Chondrocyte (in vitro differentiated cells): ENCODE data around the gene EWSR1. TPM values are rescaled to one million over a fixed set of nuclear protein-coding genes. Genes with fewer than 3 reads are reported as not detected.

Experiments
- DNase-seq: peaks from one replicate; pipeline ENCODE4 v3.0.0; 2021; ENCODE audit warnings: mixed read lengths, low spot score
- H3K27ac Mint-ChIP-seq: one replicate; pipeline ENCODE4 v1.8.0; 2021; ENCODE audit warnings: mild to moderate bottlenecking, moderate library complexity, mixed read lengths; ENCODE audit not compliant: unreplicated experiment
- H3K27me3 Mint-ChIP-seq: 2 replicates; pipeline ENCODE4 v1.8.0; 2021; ENCODE audit warnings: low read depth, mixed read lengths
- H3K36me3 Mint-ChIP-seq: 2 replicates; pipeline ENCODE4 v1.8.0; 2021; ENCODE audit warnings: low read depth, mixed read lengths
- H3K4me1 Mint-ChIP-seq: 2 replicates; pipeline ENCODE4 v1.8.0; 2021; ENCODE audit warnings: low read depth, mild to moderate bottlenecking, mixed read lengths
- H3K4me3 Mint-ChIP-seq: one replicate; pipeline ENCODE4 v1.8.0; 2021; ENCODE audit warnings: mild to moderate bottlenecking, moderate library complexity, mixed read lengths; ENCODE audit not compliant: unreplicated experiment
- H3K9me3 Mint-ChIP-seq: 2 replicates; pipeline ENCODE4 v1.8.0; 2021; ENCODE audit warnings: low read depth, mixed read lengths
- total RNA-seq: library from RNA; stranded (reverse); gene quantifications from 3 replicates; pipeline ENCODE4 v1.2.1, GENCODE V29; 2021
- TF ChIP-seq, protein P1 (sequence below): fragments of 200-600 bp; sonication (generic); IDR thresholded peaks from 2 replicates; pipeline ENCODE4 v1.5.0; 2021; ENCODE audit warnings: antibody characterized with exemption, mild to moderate bottlenecking, moderate library complexity

EWSR1 gene
- total RNA-seq, 1 donor from 2014 or later: 139 TPM

DNA sequence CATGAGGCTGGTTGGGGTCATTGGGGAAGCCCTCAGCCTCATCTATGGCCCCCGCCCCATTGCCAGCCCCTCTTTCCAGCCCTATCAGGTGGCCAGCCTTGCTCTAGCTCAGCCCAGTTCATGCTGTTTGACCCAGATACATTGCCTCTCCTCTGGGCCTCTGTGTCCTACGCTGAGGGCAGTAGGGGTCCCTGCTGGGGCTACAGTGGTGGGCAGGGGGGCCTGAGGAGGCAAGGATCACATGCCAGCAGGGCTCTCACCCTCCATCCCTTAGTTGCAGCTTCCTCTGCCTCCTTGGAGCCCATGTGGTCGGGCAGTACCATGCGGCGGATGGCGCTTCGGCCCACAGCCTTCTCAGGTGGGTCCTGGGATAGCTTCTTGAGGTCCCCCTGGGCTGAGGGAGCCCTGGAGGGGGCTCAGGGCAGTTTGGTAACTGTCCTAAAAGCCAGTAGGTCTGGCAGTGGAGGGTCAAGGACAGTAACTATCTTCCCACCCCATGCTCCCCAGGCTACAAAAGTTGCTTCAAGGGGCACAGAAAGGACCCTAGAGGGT is 43.1 kb upstream of the EWSR1 start:
- no peaks in the 10 kb centered on the region for H3K9me3 Mint-ChIP-seq
- no peaks in the 10 kb centered on the region for H3K27me3 Mint-ChIP-seq
- H3K27ac Mint-ChIP-seq: no peak overlapping the region
- H3K36me3 Mint-ChIP-seq: no peaks in the 10 kb centered on the region
- H3K4me1 Mint-ChIP-seq: peaks cover 7% of the 10 kb centered on the region
- H3K4me3 Mint-ChIP-seq: no peak overlapping the region
- no peak for DNase-seq
- TF ChIP-seq, protein P1, sequence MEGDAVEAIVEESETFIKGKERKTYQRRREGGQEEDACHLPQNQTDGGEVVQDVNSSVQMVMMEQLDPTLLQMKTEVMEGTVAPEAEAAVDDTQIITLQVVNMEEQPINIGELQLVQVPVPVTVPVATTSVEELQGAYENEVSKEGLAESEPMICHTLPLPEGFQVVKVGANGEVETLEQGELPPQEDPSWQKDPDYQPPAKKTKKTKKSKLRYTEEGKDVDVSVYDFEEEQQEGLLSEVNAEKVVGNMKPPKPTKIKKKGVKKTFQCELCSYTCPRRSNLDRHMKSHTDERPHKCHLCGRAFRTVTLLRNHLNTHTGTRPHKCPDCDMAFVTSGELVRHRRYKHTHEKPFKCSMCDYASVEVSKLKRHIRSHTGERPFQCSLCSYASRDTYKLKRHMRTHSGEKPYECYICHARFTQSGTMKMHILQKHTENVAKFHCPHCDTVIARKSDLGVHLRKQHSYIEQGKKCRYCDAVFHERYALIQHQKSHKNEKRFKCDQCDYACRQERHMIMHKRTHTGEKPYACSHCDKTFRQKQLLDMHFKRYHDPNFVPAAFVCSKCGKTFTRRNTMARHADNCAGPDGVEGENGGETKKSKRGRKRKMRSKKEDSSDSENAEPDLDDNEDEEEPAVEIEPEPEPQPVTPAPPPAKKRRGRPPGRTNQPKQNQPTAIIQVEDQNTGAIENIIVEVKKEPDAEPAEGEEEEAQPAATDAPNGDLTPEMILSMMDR: no peak

DNA sequence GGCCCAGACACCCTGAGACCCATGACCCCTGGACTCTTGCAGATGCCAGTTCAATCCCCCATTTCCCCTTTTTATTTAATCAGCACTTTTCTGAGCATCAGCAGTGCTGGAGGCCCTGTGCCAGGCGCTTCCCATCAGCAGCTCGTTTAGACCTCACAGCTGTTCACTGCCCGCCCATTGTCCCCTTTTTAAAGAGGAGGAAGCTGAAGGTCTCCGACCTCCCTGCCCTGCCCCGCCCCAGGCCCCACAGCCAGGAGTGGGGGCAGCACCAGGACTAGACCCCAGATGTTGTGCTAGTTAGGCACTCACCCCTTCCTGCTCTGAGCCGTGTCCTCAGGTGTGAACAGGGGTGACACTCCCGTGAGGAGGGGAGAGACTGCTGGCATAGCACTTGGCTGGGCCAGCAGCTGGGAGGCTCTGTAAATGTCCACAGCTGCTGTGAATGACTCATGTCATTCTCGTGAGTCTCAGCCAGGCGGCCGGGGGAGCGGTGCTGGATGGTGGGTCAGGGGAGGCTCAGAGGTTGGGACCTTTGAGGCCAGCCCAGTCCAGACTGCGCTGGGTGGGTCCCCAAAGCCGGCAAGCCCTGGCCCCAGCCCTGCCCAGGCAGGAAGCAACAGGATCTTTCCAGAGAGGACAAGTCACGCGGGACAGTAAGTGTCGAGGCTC is 42.5 kb upstream of the EWSR1 start:
- H3K36me3 Mint-ChIP-seq: no peaks in the 10 kb centered on the region
- DNase-seq: no peak
- H3K4me3 Mint-ChIP-seq: no peak overlapping the region
- no peaks in the 10 kb centered on the region for H3K27me3 Mint-ChIP-seq
- H3K9me3 Mint-ChIP-seq: no peaks in the 10 kb centered on the region
- peaks cover 7% of the 10 kb centered on the region for H3K4me1 Mint-ChIP-seq
- H3K27ac Mint-ChIP-seq: peak overlapping the region; percentile 61
- TF ChIP-seq, protein P1: no peak

DNA sequence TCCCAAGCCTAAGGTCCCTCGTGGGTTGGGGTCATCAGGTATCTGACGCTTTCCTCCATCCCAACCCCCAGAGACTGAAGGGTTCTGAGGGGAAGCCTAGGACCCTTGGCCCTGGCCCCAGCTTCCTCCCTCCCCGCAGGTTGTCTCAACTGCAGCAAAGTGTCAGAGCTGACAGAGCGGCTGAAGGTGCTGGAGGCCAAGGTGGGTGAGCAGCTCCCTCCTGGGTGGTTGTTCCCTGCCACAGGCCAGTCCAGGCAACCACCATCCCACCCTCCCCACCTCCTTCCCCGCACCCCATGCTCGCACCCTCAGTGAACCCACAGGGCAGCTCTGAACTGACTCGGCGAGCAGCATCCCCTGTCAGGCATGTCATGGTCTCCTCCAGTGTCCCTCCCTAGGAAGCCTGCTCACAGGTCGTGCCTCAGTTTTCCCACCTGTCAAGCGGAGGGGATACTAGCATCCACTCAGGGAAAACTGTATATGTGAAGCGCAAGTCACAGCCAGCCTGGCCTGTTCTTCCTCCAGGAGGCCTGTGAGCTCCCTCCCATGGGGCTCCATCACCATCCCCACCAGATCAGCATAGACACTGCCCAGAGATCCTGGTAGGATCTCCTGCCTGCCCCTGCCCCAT is 41.6 kb upstream of the EWSR1 start:
- Mint-ChIP-seq H3K27me3 (no peaks in the 10 kb centered on the region), H3K9me3 (no peaks in the 10 kb centered on the region), H3K4me1 (peaks cover 7% of the 10 kb centered on the region), H3K4me3 (no peak overlapping the region), H3K27ac (no peak overlapping the region), H3K36me3 (no peaks in the 10 kb centered on the region)
- no peak for DNase-seq
- TF ChIP-seq, protein P1: no peak

DNA sequence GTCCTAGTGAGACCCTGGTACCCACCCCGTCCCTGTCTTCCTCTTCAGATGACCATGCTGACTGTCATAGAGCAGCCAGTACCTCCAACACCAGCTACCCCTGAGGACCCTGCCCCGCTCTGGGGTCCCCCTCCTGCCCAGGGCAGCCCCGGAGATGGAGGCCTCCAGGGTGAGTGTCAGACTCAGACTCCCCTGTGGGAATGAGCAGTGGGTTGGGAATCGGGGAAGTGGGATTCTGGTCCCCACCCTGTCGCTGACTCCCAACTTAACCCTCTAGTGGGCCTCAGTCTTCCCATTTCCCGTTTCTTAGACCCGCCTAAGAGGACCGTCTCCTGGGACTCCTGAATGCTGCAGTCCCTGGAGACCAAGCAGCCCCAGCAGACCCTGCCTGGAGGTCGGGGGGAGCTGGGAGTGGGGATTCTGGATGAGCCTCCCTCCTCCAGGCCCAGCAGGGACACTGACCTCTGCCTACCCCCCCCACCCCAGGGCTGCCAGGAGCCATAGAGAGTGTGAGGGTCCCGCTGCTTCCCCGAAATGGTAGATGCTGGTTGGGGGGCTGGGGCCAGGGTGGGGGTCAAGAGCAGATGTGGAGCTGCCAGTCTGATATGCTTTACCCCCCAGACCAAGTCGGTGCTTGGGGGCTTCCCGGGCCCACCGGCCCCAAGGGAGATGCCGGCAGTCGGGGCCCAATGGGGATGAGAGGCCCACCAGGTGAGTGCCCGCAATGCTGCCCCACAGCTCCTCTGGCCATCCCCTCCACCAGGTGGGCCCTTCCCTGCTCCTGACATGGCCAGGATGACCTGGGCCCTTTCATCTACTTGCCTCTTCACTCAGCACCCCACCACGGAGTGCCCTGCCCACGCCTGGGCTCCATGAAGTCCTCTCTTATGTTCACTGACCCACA is 36.8 kb upstream of the EWSR1 start:
- no peak for DNase-seq
- Mint-ChIP-seq H3K4me1 (no peaks in the 10 kb centered on the region), H3K36me3 (peaks cover 7% of the 10 kb centered on the region), H3K4me3 (no peak overlapping the region), H3K27me3 (peaks cover 3% of the 10 kb centered on the region), H3K27ac (no peak overlapping the region), H3K9me3 (peaks cover 7% of the 10 kb centered on the region)
- TF ChIP-seq, protein P1: no peak
